Measurements from ENCODE around the gene ABHD2. TPM values are rescaled to one million over a fixed set of nuclear protein-coding genes. Genes with fewer than 3 reads are reported as not detected.

The ABHD2 gene
- total and polyA plus RNA-seq, 5 donors from 2014 or later, result 18.7 to 67.8 (median 21.3) TPM

DNA sequence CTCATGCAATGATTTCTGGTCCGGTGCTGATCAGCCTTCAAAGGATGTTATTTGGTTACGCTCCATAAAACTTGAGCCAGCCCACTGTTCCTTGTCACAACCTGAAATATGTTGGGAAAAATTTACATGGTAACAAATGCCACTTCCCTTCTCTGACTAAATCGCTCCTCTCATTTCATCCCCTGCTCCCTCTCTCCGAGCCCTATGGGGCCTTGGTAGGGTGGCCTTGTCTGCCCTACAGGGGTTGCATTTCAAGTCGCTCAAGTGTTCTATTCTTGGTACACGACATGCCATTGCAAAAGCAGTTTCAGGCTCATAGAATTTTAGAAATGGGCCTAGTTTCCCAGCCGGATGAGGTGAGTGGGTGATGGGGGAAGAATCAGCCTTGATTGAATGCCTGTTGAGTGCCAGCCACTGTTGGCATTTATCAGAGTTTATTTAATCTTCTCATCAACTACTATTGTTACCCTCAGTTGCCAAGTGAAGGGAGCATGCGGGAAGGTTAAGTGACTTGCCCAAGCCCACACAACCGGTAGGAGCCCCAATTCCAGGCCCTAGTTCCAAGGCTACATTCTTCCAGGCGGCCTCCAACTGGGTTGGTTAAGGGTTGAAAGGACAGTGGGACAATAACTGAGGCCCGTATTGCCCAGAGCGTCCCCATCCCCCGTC lies 961 bp upstream of the ABHD2 start:
- H3K4me3 ChIP-seq (ENCODE audit: low read depth, low read length), result peak overlapping the region; percentile 83
- H3K27ac Mint-ChIP-seq, result no peak overlapping the region
- H3K36me3 ChIP-seq (ENCODE audit: control insufficient read depth, insufficient read depth, low read length), result no peaks in the 10 kb centered on the region
- H3K4me1 ChIP-seq (ENCODE audit: control insufficient read depth, insufficient read depth, low read length, poor library complexity, severe bottlenecking), result peaks cover 41% of the 10 kb centered on the region
- no peaks in the 10 kb centered on the region for H3K27me3 ChIP-seq (ENCODE audit: control insufficient read depth, insufficient read depth, low read length)
- ATAC-seq (ENCODE audit: low read depth in 2 of 2), result no peak
- DNase-seq, result no peak
- H3K27me3 Mint-ChIP-seq, result no peaks in the 10 kb centered on the region
- H3K27ac ChIP-seq (ENCODE audit: insufficient read depth, low read length, poor library complexity, severe bottlenecking), result peak overlapping the region; percentile 61
- no peaks in the 10 kb centered on the region for H3K9me3 ChIP-seq (ENCODE audit: control insufficient read depth in 2 of 2, low read length in 2 of 2)
- peaks cover 13 to 33% (median 29%) of the 10 kb centered on the region in 4 donors for H3K4me1 Mint-ChIP-seq
- H3K4me3 Mint-ChIP-seq, result peak overlapping the region in 1 of 4 donors; percentile 46
- peaks cover 2% of the 10 kb centered on the region for H3K36me3 Mint-ChIP-seq
- H3K9me3 Mint-ChIP-seq, result no peaks in the 10 kb centered on the region

DNA sequence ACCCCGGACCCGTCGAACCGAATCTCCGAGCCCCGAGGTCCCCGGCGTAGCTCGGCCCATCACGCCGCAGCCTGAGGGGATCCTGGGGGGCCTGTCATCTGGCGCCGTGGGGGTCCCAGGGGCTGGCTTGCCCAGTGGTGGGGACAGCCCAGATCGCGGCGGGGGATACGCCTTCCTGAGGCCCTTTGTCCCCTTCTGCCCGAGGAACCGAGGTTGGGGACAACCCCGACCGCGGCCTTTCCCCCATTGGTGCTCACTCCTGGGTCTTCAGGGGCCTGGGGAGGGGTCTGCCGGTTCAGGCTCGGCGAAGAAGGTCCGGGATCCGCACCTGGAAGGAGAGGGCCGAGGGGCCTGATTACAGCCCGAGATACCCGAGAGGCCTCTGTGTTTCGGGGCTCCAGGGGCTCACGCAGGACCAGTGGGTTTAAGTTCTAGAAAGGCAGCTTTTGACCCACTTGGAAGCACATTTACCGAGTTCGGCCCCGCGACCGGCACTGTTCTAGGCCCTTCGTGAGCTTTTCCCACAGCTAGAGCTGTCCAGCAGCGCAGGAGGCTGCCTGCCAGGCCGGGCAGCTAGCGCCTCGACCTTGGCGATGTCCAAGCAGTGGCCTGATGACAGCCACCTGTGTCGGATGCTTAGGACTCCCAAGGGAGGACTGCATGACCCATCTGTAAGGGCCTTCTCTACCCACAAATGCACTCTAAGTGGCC lies 504 bp downstream of the ABHD2 start:
- Histone ChIP-seq H3K4me3 (ENCODE audit: low read depth, low read length) (peak overlapping the region; percentile 85), H3K36me3 (ENCODE audit: control insufficient read depth, insufficient read depth, low read length) (no peaks in the 10 kb centered on the region), H3K4me1 (ENCODE audit: control insufficient read depth, insufficient read depth, low read length, poor library complexity, severe bottlenecking) (peaks cover 41% of the 10 kb centered on the region), H3K9me3 (ENCODE audit: control insufficient read depth in 2 of 2, low read length in 2 of 2) (no peaks in the 10 kb centered on the region), H3K27me3 (ENCODE audit: control insufficient read depth, insufficient read depth, low read length) (no peaks in the 10 kb centered on the region), H3K27ac (ENCODE audit: insufficient read depth, low read length, poor library complexity, severe bottlenecking) (peak overlapping the region; percentile 81)
- Mint-ChIP-seq H3K36me3 (peaks cover 7% of the 10 kb centered on the region), H3K4me1 (peaks cover 15 to 45% (median 33%) of the 10 kb centered on the region in 4 donors), H3K27ac (peak overlapping the region; percentile 58 to 98 (median 92)), H3K27me3 (no peaks in the 10 kb centered on the region), H3K4me3 (no peak overlapping the region), H3K9me3 (no peaks in the 10 kb centered on the region)
- DNase-seq (peak in 1 of 3 donors; percentile 13), ATAC-seq (ENCODE audit: low read depth in 2 of 2) (no peak)

DNA sequence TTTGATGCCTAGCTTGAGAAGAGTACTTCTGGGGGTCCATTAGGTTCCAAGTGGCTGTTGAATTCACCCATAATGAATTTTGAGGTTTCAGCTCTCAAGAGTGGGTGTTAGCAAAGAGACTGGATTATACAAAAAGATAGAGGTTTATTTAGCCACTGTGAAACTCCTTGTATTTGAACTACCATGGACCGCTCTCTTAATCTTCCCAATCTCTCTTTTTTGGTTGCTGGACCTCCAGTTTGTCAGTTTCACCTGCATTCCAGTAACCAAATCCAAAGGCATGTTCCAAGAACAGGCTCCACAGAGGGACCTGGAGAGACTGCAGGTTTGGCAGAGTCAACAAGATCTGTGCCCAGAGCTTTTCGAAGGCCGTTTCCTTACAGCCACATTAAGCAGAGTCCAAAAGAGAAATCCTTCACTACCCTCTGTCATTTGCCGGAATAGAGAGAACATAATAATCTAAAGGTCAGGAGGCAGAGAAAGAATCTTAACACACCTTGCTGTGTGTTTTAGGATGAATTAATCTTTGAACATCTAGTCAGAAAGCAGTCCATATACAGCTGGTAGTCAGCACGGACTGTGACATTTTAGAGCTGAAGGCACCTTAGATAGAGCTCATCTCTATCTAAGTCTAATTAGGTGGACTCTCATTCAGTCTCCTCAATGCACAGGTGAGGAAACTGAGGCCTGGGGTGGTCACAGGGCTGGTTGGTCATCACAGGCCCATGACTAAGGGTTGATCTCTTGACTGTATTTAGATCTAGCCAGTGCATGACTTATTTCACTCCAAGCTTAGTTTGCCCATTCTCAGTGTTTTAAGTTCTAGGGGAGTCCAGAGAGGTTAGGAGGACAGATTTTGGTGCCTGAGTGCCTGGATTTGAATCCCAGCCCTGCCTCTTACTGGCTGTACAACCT lies 1.3 kb downstream of the ABHD2 start:
- ATAC-seq (ENCODE audit: low read depth in 2 of 2) (no peak), DNase-seq (peak in 1 of 3 donors; percentile 15)
- Mint-ChIP-seq H3K9me3 (no peaks in the 10 kb centered on the region), H3K27me3 (no peaks in the 10 kb centered on the region), H3K4me3 (no peak overlapping the region), H3K27ac (peak overlapping the region; percentile 92 to 99 (median 98)), H3K36me3 (peaks cover 11% of the 10 kb centered on the region), H3K4me1 (peaks cover 19 to 53% (median 34%) of the 10 kb centered on the region in 4 donors)
- Histone ChIP-seq H3K9me3 (ENCODE audit: control insufficient read depth in 2 of 2, low read length in 2 of 2) (no peaks in the 10 kb centered on the region), H3K4me1 (ENCODE audit: control insufficient read depth, insufficient read depth, low read length, poor library complexity, severe bottlenecking) (peaks cover 41% of the 10 kb centered on the region), H3K4me3 (ENCODE audit: low read depth, low read length) (peak overlapping the region; percentile 85), H3K36me3 (ENCODE audit: control insufficient read depth, insufficient read depth, low read length) (no peaks in the 10 kb centered on the region), H3K27me3 (ENCODE audit: control insufficient read depth, insufficient read depth, low read length) (no peaks in the 10 kb centered on the region), H3K27ac (ENCODE audit: insufficient read depth, low read length, poor library complexity, severe bottlenecking) (peak overlapping the region; percentile 81)

DNA sequence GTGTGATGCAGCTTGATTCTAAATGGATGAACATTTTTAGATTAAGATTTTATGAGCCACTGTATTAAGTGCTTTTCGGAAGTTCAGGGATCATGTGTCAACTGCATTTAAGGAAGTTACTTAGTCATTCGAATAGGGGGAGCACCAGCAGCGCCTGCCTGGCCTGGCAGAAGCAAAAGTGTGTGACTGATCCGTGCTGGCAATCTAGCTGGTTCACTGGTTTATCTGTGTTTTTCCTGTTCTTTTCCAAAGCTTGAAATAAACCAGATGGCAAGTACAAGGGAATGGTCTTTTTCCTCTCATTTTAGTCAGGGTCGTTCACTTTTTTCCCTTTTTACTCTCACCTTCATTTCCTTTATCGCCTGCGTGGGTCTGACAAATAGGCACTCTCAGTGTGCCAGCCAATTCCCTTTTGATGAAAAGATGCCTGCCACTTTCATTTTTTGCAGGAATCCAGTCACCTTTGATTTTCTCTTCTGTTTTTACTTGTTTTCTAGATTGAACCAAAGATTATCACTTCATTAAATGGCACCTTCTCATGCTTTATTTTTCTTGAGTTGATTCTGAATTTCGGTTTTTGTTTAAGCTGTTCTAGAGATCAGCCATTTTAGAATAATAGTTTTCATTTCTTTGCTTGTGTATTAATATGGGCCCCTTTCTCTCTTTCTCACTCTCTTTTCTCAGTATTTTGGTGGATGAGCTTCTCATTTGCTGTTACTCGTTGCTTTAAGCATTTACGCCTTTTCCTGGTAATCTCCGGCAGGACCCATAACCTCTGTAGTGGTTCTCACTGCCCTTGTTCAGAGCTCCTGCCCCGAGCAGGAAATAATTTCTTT lies 2.8 kb downstream of the ABHD2 start:
- Mint-ChIP-seq H3K4me1 (peaks cover 23 to 55% (median 38%) of the 10 kb centered on the region in 4 donors), H3K4me3 (no peak overlapping the region), H3K27ac (peak overlapping the region; percentile 92 to 99 (median 98)), H3K9me3 (no peaks in the 10 kb centered on the region), H3K36me3 (peaks cover 17% of the 10 kb centered on the region), H3K27me3 (no peaks in the 10 kb centered on the region)
- DNase-seq (peak in 2 of 3 donors; percentile 31 to 89), ATAC-seq (ENCODE audit: low read depth in 2 of 2) (peak; percentile 4 to 14)
- H3K27ac ChIP-seq (ENCODE audit: insufficient read depth, low read length, poor library complexity, severe bottlenecking), result peak overlapping the region; percentile 81
- H3K4me1 ChIP-seq (ENCODE audit: control insufficient read depth, insufficient read depth, low read length, poor library complexity, severe bottlenecking), result peaks cover 41% of the 10 kb centered on the region
- H3K36me3 ChIP-seq (ENCODE audit: control insufficient read depth, insufficient read depth, low read length), result peaks cover 4% of the 10 kb centered on the region
- H3K9me3 ChIP-seq (ENCODE audit: control insufficient read depth in 2 of 2, low read length in 2 of 2), result no peaks in the 10 kb centered on the region
- no peaks in the 10 kb centered on the region for H3K27me3 ChIP-seq (ENCODE audit: control insufficient read depth, insufficient read depth, low read length)
- H3K4me3 ChIP-seq (ENCODE audit: low read depth, low read length), result peak overlapping the region; percentile 82

DNA sequence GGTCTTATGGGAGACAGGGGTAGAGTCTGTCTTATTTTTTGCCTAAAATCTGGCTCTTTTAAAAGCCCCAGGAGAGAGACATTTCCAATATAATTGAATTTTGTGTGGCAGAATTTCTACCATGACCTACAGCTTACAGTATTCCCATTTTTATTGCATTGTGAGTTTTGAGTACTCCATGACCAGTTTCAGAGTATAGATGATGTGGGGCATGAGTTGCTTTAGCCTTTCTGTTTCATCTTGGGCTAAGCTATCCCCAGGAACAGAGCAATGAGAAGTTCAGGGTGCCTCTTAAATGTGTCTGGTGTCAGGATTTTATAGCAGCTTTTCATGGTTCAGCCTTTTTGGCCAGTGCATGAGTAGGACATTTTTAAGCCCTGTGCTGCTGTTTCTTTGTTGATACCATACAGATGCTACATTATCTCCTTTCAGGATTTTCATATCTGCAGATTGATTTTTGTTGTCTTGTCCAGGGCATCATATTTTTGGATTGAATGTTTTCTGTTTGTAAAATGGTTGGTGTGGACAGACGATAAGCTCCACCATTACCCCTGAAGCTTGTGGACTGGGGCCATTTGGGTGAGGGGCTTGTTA lies 3.5 kb downstream of the ABHD2 start:
- Histone ChIP-seq H3K4me3 (ENCODE audit: low read depth, low read length) (peak overlapping the region; percentile 82), H3K27ac (ENCODE audit: insufficient read depth, low read length, poor library complexity, severe bottlenecking) (peak overlapping the region; percentile 81), H3K4me1 (ENCODE audit: control insufficient read depth, insufficient read depth, low read length, poor library complexity, severe bottlenecking) (peaks cover 41% of the 10 kb centered on the region), H3K27me3 (ENCODE audit: control insufficient read depth, insufficient read depth, low read length) (no peaks in the 10 kb centered on the region), H3K9me3 (ENCODE audit: control insufficient read depth in 2 of 2, low read length in 2 of 2) (no peaks in the 10 kb centered on the region), H3K36me3 (ENCODE audit: control insufficient read depth, insufficient read depth, low read length) (peaks cover 5% of the 10 kb centered on the region)
- Mint-ChIP-seq H3K36me3 (peaks cover 17% of the 10 kb centered on the region), H3K9me3 (no peaks in the 10 kb centered on the region), H3K27ac (peak overlapping the region; percentile 92 to 99 (median 98)), H3K4me1 (peaks cover 23 to 59% (median 39%) of the 10 kb centered on the region in 4 donors), H3K27me3 (no peaks in the 10 kb centered on the region), H3K4me3 (no peak overlapping the region)
- ATAC-seq (ENCODE audit: low read depth in 2 of 2), result no peak
- DNase-seq, result no peak

DNA sequence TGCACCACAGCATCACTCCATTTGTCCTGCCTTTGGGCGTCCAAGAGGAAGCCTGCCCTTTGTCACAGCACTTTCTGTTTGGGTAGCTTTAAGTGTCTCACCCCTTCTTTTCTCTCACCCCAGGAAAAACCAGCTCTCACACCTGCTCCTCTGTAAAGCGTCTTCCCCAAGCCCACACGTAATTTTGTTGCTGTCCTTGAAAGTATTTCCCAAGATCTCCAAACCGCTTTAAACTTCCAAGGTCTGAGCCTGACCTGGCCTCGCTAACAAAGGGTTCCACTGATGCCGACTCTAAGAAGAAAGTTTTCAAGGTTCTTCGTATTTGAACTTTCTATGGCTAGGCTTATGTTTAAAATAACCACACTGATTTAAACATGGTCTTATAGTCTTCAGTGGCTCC lies 5.3 kb downstream of the ABHD2 start:
- H3K27me3 ChIP-seq (ENCODE audit: control insufficient read depth, insufficient read depth, low read length), result no peaks in the 10 kb centered on the region
- peaks cover 5% of the 10 kb centered on the region for H3K36me3 ChIP-seq (ENCODE audit: control insufficient read depth, insufficient read depth, low read length)
- ATAC-seq (ENCODE audit: low read depth in 2 of 2) (no peak), DNase-seq (no peak)
- no peak overlapping the region for H3K4me3 ChIP-seq (ENCODE audit: low read depth, low read length)
- H3K27me3 Mint-ChIP-seq, result no peaks in the 10 kb centered on the region
- no peaks in the 10 kb centered on the region for H3K9me3 ChIP-seq (ENCODE audit: control insufficient read depth in 2 of 2, low read length in 2 of 2)
- peaks cover 32 to 74% (median 42%) of the 10 kb centered on the region in 4 donors for H3K4me1 Mint-ChIP-seq
- peak overlapping the region; percentile 28 to 83 (median 68) for H3K27ac Mint-ChIP-seq
- peaks cover 23% of the 10 kb centered on the region for H3K36me3 Mint-ChIP-seq
- peaks cover 33% of the 10 kb centered on the region for H3K4me1 ChIP-seq (ENCODE audit: control insufficient read depth, insufficient read depth, low read length, poor library complexity, severe bottlenecking)
- H3K4me3 Mint-ChIP-seq, result peak overlapping the region in 3 of 4 donors; percentile 6 to 71 (median 54)
- no peaks in the 10 kb centered on the region for H3K9me3 Mint-ChIP-seq
- H3K27ac ChIP-seq (ENCODE audit: insufficient read depth, low read length, poor library complexity, severe bottlenecking), result no peak overlapping the region

Measured in CD4-positive, CD25-positive, alpha-beta regulatory T cell (primary cell).